ENCODE measurements around the gene KCNH6.

The KCNH6 gene

GRCh38 chr17:63529711-63530556, 6.8 kb downstream of the KCNH6 start:
- DNase-seq (ENCODE audit: low read depth) = no peak
- no peak overlapping the region for H3K4me3 ChIP-seq (ENCODE audit: low read depth, low read length)
- TF ChIP-seq CTCF (IDR thresholded peaks at IDR 0.05; ENCODE audit: low read depth, low read length, missing control alignments) = no peak

DNA sequence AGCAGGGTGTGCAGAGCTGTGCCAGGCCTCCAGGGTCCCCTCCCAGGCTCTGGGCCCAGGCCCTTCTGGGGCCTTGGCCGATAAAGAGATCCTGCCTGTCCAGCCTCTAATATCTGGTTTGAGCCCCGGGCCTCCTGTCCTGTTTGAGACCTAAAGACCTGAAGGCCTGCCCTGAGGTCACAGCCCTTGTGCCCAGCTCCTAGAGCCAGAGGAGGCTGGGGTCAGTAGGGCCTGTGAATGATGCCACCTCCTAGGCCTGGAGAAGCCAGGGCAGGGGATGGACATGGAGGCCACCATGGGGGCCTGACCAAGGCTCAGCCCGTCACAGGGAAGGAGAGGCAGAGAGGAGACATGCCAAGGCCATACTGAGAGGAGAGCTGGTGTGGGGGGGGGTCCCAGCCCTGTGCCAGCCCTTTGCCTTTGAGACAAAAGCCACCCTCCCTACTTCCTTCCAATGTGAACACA, 7.4 kb downstream of the KCNH6 start:
- TF ChIP-seq CTCF (IDR thresholded peaks at IDR 0.05; ENCODE audit: low read depth, low read length, missing control alignments) = no peak
- no peak overlapping the region for H3K4me3 ChIP-seq (ENCODE audit: low read depth, low read length)
- DNase-seq (ENCODE audit: low read depth) = no peak

DNA sequence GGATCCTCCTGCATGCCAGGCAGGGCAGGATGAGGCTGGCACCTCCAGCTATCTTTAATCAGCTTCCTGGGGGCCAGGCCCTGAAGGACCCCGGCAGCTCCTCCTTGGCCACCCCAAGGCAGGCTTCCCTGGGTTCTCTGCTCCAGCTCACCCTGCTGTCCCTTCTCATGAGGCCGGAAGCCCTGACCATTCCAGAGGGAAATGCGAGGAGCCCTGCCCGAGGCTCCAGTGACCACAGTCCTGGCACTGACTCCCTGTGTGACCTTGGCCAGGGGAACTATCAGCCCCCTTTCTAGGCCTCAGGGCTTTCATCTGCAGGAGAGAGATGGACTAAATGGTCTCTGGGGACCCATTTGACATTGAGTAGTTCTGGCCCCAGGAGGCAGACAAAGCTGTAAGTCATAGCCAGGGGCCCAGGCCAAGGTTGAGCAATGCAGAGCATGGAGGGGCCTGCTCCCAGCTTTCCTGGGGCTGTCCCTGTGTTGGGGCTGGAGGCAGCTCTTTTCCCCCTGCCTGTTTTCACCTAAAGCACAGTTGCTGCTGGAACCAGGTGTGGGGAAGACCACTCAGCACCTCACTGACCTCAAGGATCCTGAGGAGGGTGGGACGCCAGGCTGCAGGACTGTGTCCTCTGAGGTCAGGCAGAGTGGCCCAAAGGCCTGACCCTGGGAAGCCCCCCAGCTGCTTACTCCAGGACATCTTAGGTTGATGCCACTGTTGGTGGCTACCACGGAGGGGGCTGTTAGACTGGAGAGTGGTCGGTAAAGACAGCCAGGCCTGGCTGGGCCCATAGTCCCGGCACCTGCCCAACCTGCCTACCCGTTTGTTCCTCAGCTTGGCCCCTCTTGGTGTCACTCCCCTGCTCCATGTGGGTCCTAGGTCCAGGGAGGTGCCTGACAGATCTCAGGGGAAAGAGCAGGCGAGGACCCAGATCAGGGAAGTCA, 8.1 kb downstream of the KCNH6 start:
- H3K4me3 ChIP-seq (ENCODE audit: low read depth, low read length) = no peak overlapping the region
- no peak for TF ChIP-seq CTCF (IDR thresholded peaks at IDR 0.05; ENCODE audit: low read depth, low read length, missing control alignments)
- DNase-seq (ENCODE audit: low read depth) = no peak

- TF ChIP-seq CTCF (IDR thresholded peaks at IDR 0.05; ENCODE audit: low read depth, low read length, missing control alignments) = no peak
- no peak overlapping the region for H3K4me3 ChIP-seq (ENCODE audit: low read depth, low read length)
- DNase-seq (ENCODE audit: low read depth) = no peak
Measured at GRCh38 chr17:63533433-63534077, 10.4 kb downstream of the KCNH6 start.

DNA sequence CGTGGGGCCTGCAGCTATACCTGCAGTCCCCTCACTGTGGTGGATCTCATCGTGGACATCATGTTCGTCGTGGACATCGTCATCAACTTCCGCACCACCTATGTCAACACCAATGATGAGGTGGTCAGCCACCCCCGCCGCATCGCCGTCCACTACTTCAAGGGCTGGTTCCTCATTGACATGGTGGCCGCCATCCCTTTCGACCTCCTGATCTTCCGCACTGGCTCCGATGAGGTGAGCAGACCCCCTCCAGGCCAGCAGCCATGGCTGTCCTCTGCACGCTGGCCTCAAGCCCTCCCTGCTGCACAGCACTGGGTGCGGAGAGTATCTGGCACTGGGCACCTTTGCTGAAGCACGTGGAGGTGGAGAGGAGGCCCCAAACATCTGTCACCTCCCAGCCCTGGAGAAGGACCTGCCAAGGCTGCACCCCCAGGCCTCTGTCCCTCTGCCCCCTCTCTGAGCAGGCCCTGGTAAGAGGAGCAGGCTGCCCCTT, 11.0 kb downstream of the KCNH6 start:
- no peak for TF ChIP-seq CTCF (IDR thresholded peaks at IDR 0.05; ENCODE audit: low read depth, low read length, missing control alignments)
- no peak for DNase-seq (ENCODE audit: low read depth)
- no peak overlapping the region for H3K4me3 ChIP-seq (ENCODE audit: low read depth, low read length)

DNA sequence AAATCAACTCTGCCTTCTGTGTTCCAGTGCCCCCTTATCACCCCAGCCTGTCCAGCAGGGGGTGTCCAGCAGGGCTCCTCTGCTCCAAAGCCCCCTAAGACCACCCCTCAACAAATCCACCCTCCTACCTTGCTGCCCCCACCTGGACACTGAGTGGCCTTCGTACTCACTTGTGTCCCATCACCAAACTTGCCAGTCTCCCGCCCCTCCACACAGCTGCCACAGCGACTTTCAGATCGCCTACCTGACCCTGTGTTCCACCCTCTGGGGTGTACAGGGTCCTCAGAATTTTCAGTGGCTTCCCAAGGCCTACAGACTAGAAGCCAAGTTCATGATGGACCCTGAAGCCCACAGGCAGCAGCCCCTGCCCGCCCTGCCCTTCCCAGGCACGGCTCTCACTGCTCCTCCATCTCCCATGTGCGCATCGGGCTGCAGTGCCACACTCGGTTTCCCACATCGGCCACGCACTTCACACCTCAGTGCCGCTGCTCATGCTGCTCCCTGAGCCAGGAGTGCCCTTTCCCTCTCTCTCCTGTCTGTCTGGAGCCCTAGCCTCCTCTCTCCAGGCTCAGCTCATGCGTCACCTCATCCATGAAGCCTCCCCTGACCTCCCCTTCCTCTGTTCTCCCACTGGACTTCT, 11.8 kb downstream of the KCNH6 start:
- no peak for DNase-seq (ENCODE audit: low read depth)
- no peak overlapping the region for H3K4me3 ChIP-seq (ENCODE audit: low read depth, low read length)
- TF ChIP-seq CTCF (IDR thresholded peaks at IDR 0.05; ENCODE audit: low read depth, low read length, missing control alignments) = no peak
